ENCODE measurements around the gene GRK5.

- TF ChIP-seq CTCF (IDR thresholded peaks at IDR 0.05; ENCODE audit: low read depth, low read length, poor library complexity, severe bottlenecking) (no peak), EZH2phosphoT487 (IDR thresholded peaks at IDR 0.05; ENCODE audit: borderline replicate concordance, low read length) (no peak)
These were observed 25.9 kb downstream of the GRK5 start for GRCh38 chr10:119233123-119233820.
